Osteoblast (primary cell): ENCODE data around the gene RPUSD2. TPM values are rescaled to one million over a fixed set of nuclear protein-coding genes. Genes with fewer than 3 reads are reported as not detected.
A peak's percentile ranks its signal among the peaks of the same experiment; 100 is the strongest.

ENCODE experiments used
- DNase-seq: peaks from one replicate; pipeline ENCODE4 v3.0.0; 2011; ENCODE audit warnings: low spot score, mixed read lengths; ENCODE audit not compliant: insufficient read length; ENCODE audit errors: missing footprints
- H2AFZ ChIP-seq: 2 replicates; pipeline ENCODE4 v1.6.0; 2011; ENCODE audit warnings: mild to moderate bottlenecking, low read length
- H3K27ac ChIP-seq: 2 replicates; pipeline ENCODE4 v1.5.1; 2011; ENCODE audit warnings: mild to moderate bottlenecking, low read depth, low read length, moderate library complexity
- H3K27me3 ChIP-seq: 2 replicates; pipeline ENCODE4 v1.6.0; 2012; ENCODE audit warnings: mild to moderate bottlenecking, control low read depth, inconsistent platforms, low read length, moderate library complexity; ENCODE audit not compliant: insufficient read depth
- H3K36me3 ChIP-seq: 2 replicates; pipeline ENCODE4 v1.5.1; 2011; ENCODE audit warnings: mild to moderate bottlenecking, low read length, control low read depth, moderate library complexity; ENCODE audit not compliant: insufficient read depth
- H3K4me1 ChIP-seq: 2 replicates; pipeline ENCODE4 v1.5.1; 2011; ENCODE audit warnings: mild to moderate bottlenecking, low read length, control low read depth, moderate library complexity; ENCODE audit not compliant: insufficient read depth
- H3K4me2 ChIP-seq: 2 replicates; pipeline ENCODE4 v1.6.0; 2011; ENCODE audit warnings: mild to moderate bottlenecking, low read length; ENCODE audit not compliant: insufficient read depth
- H3K4me3 ChIP-seq: fragments of 200-600 bp; sonication (generic); 3 replicates; pipeline ENCODE4 v1.5.1; 2012; ENCODE audit warnings: mild to moderate bottlenecking, low read length, inconsistent platforms; ENCODE audit not compliant: insufficient read depth
- H3K79me2 ChIP-seq: 2 replicates; pipeline ENCODE4 v1.6.0; 2012; ENCODE audit warnings: mild to moderate bottlenecking, low read length, control low read depth, inconsistent platforms; ENCODE audit not compliant: insufficient read depth
- H3K9me3 ChIP-seq: 2 replicates; pipeline ENCODE4 v1.5.1; 2011; ENCODE audit warnings: low read depth, low read length, control low read depth
- H4K20me1 ChIP-seq: 2 replicates; pipeline ENCODE4 v1.6.0; 2012; ENCODE audit warnings: mild to moderate bottlenecking, low read length, control low read depth; ENCODE audit not compliant: insufficient read depth
- CTCF ChIP-seq: IDR thresholded peaks from 2 replicates; pipeline ENCODE4 v1.5.1; 2011; ENCODE audit warnings: mild to moderate bottlenecking, low read depth, low read length, moderate library complexity; ENCODE audit errors: extremely low read depth
- total RNA-seq: library from RNA; depleted of rRNA; stranded (reverse); fragments of >200 nt; gene quantifications from 2 replicates; pipeline ENCODE4 v1.2.3, GENCODE V29; 2012

Gene RPUSD2
- total RNA-seq, 1 donor, result 9.0 TPM

GRCh38 chr15:40594429-40594836 lies 25.3 kb downstream of the RPUSD2 start:
- DNase-seq, result no peak
- H3K9me3 ChIP-seq, result no peaks in the 10 kb centered on the region
- no peaks in the 10 kb centered on the region for H3K36me3 ChIP-seq
- no peaks in the 10 kb centered on the region for H3K27me3 ChIP-seq
- TF ChIP-seq CTCF, result no peak
- peaks cover 9% of the 10 kb centered on the region for H3K4me1 ChIP-seq
- H3K4me3 ChIP-seq, result peak overlapping the region; percentile 86
- H3K79me2 ChIP-seq, result peaks cover 47% of the 10 kb centered on the region
- peak overlapping the region; percentile 99 for H3K4me2 ChIP-seq
- H4K20me1 ChIP-seq, result no peaks in the 10 kb centered on the region
- H3K27ac ChIP-seq, result peak overlapping the region; percentile 96
- peak overlapping the region; percentile 97 for H2AFZ ChIP-seq

- H3K27me3 ChIP-seq, result no peaks in the 10 kb centered on the region
- peaks cover 54% of the 10 kb centered on the region for H3K79me2 ChIP-seq
Measured at GRCh38 chr15:40595219-40595618, 26.1 kb downstream of the RPUSD2 start.

GRCh38 chr15:40595773-40596172 lies 26.7 kb downstream of the RPUSD2 start:
- no peak overlapping the region for H3K4me3 ChIP-seq
- TF ChIP-seq CTCF, result no peak
- H3K4me2 ChIP-seq, result peak overlapping the region; percentile 99
- peaks cover 60% of the 10 kb centered on the region for H3K79me2 ChIP-seq
- no peaks in the 10 kb centered on the region for H3K27me3 ChIP-seq
- DNase-seq, result no peak
- H3K27ac ChIP-seq, result no peak overlapping the region
- no peaks in the 10 kb centered on the region for H3K36me3 ChIP-seq
- H3K4me1 ChIP-seq, result peaks cover 9% of the 10 kb centered on the region
- H2AFZ ChIP-seq, result peak overlapping the region; percentile 61
- H4K20me1 ChIP-seq, result no peaks in the 10 kb centered on the region
- H3K9me3 ChIP-seq, result no peaks in the 10 kb centered on the region

More at GRCh38 chr15:40595219-40595618, 26.1 kb downstream of the RPUSD2 start:
- H2AFZ ChIP-seq, result peak overlapping the region; percentile 97
- peak overlapping the region; percentile 99 for H3K4me2 ChIP-seq
- no peaks in the 10 kb centered on the region for H3K36me3 ChIP-seq
- H4K20me1 ChIP-seq, result no peaks in the 10 kb centered on the region
- no peak for TF ChIP-seq CTCF
- H3K4me3 ChIP-seq, result peak overlapping the region; percentile 86
- peaks cover 9% of the 10 kb centered on the region for H3K4me1 ChIP-seq
- H3K9me3 ChIP-seq, result no peaks in the 10 kb centered on the region
- H3K27ac ChIP-seq, result peak overlapping the region; percentile 96
- peak; percentile 65 for DNase-seq

- Histone ChIP-seq H3K36me3 (no peaks in the 10 kb centered on the region), H3K79me2 (peaks cover 68% of the 10 kb centered on the region), H3K27ac (no peak overlapping the region), H3K4me3 (no peak overlapping the region), H3K4me1 (peaks cover 9% of the 10 kb centered on the region), H3K27me3 (no peaks in the 10 kb centered on the region), H2AFZ (peak overlapping the region; percentile 60), H3K4me2 (no peak overlapping the region), H4K20me1 (no peaks in the 10 kb centered on the region), H3K9me3 (no peaks in the 10 kb centered on the region)
- no peak for DNase-seq
- no peak for TF ChIP-seq CTCF
Measured at GRCh38 chr15:40597024-40597423, 27.9 kb downstream of the RPUSD2 start.
